Ishikawa (cell line): ENCODE results near the gene SOWAHC.
A peak's percentile ranks its signal among the peaks of the same experiment; 100 is the strongest.

ENCODE experiments used
- CEBPB ChIP-seq: IDR thresholded peaks from 2 replicates; pipeline ENCODE4 v1.6.1; 2012
- CREB1 ChIP-seq: IDR thresholded peaks from 2 replicates; pipeline ENCODE4 v1.6.1; 2012; ENCODE audit warnings: low read depth
- EGR1 ChIP-seq: IDR thresholded peaks from 2 replicates; pipeline ENCODE4 v1.6.1; 2012
- EP300 ChIP-seq: IDR thresholded peaks from 2 replicates; pipeline ENCODE4 v1.6.1; 2012; ENCODE audit warnings: borderline replicate concordance
- FOXM1 ChIP-seq: IDR thresholded peaks from 2 replicates; pipeline ENCODE4 v1.6.1; 2012; ENCODE audit warnings: low read depth, borderline replicate concordance
- NFIC ChIP-seq: IDR thresholded peaks from 2 replicates; pipeline ENCODE4 v1.6.1; 2012
- RAD21 ChIP-seq: IDR thresholded peaks from 2 replicates; pipeline ENCODE4 v1.6.1; 2012; ENCODE audit warnings: low read depth
- TAF1 ChIP-seq: IDR thresholded peaks from 2 replicates; pipeline ENCODE4 v1.6.1; 2012; ENCODE audit warnings: low read depth, mild to moderate bottlenecking
- TCF12 ChIP-seq: IDR thresholded peaks from 2 replicates; pipeline ENCODE4 v1.6.1; 2012; ENCODE audit warnings: low read depth
- TEAD4 ChIP-seq: IDR thresholded peaks from 2 replicates; pipeline ENCODE4 v1.6.1; 2012
- YY1 ChIP-seq: IDR thresholded peaks from 2 replicates; pipeline ENCODE4 v1.6.1; 2012; ENCODE audit warnings: low read depth
- ZBTB7A ChIP-seq: IDR thresholded peaks from 2 replicates; pipeline ENCODE4 v1.6.1; 2012; ENCODE audit warnings: low read depth
- TF ChIP-seq, protein P1 (sequence below): IDR thresholded peaks from 2 replicates; pipeline ENCODE4 v1.6.1; 2012
- TF ChIP-seq, protein P2 (sequence below): IDR thresholded peaks from 2 replicates; pipeline ENCODE4 v1.6.1; 2012; ENCODE audit warnings: low read depth, mild to moderate bottlenecking
- TF ChIP-seq, protein P3 (sequence below): IDR thresholded peaks from 2 replicates; pipeline ENCODE4 v1.6.1; 2012

The SOWAHC gene

DNA sequence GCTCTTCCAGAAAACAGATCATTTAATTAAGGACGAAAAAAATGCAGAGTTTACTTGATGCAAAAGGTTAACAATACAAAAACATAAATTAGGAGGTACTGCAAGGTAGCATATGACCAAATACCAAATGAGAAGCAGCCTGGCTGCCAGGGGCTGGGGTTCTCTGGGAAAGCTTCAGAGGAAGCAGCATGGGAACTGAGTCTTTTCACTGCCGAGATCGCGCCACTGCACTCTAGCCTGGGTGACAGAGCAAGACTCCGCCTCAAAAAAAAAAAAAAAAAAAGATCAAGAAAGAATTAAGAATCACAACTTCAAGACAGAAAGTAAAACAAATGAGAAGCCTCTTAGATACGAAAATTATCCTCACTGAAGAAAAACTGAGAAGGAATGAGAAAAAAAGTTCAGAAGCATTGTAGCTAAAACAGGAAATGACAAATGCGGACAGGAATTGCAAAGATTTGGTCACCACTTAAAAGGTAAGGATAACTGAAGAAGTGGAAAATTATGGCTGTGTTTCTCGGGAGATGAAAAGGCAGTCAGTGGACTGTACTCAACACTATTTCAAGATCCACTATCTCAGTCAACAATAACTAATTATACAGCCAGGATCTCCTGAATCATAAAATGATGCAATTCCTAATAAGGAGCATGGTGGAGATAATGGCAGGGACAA is 4.7 kb upstream of the SOWAHC start:
- no peak for TF ChIP-seq TAF1
- TF ChIP-seq ZBTB7A: no peak
- no peak for TF ChIP-seq EP300
- TF ChIP-seq, protein P1, sequence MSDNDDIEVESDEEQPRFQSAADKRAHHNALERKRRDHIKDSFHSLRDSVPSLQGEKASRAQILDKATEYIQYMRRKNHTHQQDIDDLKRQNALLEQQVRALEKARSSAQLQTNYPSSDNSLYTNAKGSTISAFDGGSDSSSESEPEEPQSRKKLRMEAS: no peak
- no peak for TF ChIP-seq FOXM1
- no peak for TF ChIP-seq TEAD4
- TF ChIP-seq RAD21: no peak
- no peak for TF ChIP-seq CEBPB
- TF ChIP-seq EGR1: no peak
- TF ChIP-seq, protein P2, sequence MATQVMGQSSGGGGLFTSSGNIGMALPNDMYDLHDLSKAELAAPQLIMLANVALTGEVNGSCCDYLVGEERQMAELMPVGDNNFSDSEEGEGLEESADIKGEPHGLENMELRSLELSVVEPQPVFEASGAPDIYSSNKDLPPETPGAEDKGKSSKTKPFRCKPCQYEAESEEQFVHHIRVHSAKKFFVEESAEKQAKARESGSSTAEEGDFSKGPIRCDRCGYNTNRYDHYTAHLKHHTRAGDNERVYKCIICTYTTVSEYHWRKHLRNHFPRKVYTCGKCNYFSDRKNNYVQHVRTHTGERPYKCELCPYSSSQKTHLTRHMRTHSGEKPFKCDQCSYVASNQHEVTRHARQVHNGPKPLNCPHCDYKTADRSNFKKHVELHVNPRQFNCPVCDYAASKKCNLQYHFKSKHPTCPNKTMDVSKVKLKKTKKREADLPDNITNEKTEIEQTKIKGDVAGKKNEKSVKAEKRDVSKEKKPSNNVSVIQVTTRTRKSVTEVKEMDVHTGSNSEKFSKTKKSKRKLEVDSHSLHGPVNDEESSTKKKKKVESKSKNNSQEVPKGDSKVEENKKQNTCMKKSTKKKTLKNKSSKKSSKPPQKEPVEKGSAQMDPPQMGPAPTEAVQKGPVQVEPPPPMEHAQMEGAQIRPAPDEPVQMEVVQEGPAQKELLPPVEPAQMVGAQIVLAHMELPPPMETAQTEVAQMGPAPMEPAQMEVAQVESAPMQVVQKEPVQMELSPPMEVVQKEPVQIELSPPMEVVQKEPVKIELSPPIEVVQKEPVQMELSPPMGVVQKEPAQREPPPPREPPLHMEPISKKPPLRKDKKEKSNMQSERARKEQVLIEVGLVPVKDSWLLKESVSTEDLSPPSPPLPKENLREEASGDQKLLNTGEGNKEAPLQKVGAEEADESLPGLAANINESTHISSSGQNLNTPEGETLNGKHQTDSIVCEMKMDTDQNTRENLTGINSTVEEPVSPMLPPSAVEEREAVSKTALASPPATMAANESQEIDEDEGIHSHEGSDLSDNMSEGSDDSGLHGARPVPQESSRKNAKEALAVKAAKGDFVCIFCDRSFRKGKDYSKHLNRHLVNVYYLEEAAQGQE: no peak
- TF ChIP-seq, protein P3, sequence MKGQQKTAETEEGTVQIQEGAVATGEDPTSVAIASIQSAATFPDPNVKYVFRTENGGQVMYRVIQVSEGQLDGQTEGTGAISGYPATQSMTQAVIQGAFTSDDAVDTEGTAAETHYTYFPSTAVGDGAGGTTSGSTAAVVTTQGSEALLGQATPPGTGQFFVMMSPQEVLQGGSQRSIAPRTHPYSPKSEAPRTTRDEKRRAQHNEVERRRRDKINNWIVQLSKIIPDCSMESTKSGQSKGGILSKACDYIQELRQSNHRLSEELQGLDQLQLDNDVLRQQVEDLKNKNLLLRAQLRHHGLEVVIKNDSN: no peak
- TF ChIP-seq TCF12: no peak
- TF ChIP-seq NFIC: no peak
- TF ChIP-seq YY1: no peak
- no peak for TF ChIP-seq CREB1

DNA sequence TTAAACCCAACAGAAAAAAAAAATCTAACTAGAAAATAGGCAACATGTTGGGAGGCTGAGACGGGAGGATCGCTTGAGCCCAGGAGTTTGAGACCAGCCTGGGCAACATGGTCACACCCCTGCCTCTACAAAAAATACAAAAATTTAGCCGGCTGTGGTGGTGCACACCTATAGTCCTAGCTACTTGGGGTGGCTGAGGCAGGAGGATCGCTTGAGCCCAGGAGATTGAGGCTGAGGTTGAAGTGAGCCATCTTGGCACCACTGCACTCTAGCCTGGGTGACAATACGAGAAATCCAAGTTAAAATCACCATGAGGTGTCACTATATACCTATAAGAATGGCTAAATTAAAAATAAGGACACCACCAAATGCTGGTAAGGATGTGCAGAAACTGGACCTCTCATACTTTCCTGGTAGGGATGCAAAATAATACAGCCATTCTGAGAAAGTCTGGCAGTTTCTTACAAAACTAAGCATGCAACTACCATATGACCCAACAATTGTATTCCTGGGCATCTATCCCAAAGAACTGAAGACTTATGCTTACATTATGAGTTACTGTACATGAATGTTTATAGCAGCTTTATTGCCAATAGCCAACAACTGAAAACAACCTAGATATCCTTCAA is 2.6 kb upstream of the SOWAHC start:
- no peak for TF ChIP-seq TAF1
- peak; percentile 42; the same call in 1 of the 2 replicates for TF ChIP-seq RAD21

DNA sequence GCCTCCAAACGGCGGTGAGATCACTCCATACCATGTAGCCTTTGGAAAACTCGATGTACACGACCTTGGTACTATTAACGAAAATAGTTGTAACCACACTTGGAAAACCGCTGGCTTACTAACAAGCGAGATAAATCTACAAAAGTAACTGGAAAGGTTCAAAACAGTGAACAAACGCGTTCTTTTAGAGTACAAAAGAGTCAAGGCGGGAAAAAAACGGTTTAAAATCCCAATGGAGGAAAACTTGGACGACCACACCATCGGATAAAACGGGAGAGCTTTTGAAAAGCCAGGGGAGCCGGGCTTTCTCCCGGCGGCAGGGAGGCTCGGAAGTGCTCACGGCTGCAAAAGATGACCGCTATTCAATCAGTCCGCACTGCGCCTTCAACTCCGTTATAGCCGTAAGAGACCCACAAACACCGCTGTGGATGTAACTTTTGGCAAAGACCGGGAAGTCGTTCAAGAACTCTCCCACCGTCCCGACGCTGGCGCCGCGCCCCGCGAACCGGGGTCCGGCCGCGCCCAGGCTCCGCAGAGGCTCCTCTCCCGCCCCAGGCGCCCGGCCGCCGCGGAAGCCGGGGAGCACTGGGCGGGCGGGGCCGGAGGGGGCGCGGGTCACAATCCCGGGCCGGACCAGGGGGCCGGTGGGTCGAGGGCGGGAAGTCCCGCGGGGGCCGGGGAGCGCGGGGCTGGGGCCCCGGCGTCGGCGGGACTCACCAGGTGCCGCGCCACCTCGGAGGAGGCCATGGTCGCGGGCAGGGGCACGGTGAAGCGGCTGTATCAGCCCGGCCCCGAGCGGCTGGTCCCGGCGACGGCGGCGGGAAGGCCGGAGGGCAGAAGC is 863 bp upstream of the SOWAHC start:
- no peak for TF ChIP-seq YY1
- no peak for TF ChIP-seq CEBPB
- TF ChIP-seq RAD21: no peak
- no peak for TF ChIP-seq NFIC
- TF ChIP-seq EGR1: no peak
- no peak for TF ChIP-seq EP300

DNA sequence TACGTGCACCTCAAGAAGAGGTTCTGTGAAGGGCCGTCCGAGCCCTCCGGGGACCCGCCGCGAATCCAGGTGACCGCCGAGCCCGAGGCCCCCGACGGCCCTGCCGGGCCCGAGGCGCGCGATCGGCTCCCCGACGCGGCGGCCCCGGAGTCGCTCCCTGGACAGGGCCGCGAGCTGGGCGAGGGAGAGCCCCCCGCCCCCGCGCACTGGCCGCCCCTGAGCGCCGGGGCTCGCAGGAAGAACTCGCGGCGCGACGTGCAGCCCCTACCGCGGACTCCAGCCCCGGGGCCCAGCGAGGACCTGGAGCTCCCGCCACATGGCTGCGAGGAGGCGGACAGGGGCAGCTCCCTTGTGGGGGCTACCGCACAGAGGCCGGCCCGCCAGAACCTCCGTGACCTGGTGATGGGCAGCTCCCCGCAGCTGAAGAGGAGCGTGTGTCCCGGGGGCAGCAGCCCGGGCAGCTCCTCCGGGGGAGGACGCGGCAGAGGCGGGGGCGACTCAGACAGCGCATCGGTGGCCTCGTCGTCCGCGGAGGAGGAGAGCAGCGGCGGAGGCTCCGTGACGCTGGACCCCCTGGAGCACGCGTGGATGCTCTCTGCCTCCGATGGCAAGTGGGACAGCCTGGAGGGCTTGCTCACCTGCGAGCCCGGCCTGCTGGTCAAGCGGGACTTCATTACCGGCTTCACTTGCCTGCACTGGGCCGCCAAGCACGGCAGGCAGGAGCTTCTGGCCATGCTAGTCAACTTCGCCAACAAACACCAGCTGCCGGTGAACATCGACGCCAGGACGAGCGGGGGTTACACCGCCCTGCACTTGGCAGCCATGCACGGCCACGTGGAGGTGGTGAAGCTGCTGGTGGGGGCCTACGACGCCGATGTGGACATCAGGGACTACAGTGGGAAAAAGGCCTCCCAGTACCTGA is 812 bp downstream of the SOWAHC start:
- TF ChIP-seq, protein P1: no peak
- TF ChIP-seq EP300 (no peak), NFIC (no peak), TCF12 (no peak), TEAD4 (no peak), ZBTB7A (no peak), TAF1 (no peak), YY1 (no peak), EGR1 (no peak)
- TF ChIP-seq, protein P3: no peak

DNA sequence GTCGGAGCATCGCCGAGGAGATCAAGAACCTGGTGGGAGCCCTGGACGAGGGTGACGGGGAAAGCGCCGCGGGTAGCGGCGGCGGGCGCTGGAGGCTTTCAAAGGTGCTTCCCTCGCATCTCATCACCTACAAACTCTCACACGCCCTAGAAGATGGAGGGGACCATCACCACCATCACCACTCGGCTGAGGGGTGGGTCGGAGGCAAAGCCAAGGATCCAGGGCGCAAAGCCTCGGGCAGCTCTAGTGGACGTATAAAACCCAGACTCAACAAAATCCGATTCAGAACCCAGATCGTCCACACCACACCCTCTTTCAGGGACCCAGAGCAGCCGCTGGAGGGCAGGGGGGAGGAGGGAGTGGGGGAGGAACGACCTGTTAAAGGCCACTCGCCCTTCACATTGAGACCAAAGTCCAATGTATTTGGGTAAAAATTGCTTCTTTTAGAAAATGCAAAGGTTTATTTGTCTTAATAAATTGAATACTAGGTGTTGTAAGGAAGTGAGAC is 1.5 kb downstream of the SOWAHC start:
- TF ChIP-seq TAF1 (no peak), EP300 (no peak), TEAD4 (no peak)
- TF ChIP-seq, protein P2: no peak
